ENCODE results near the gene ADSS1.

The ADSS1 gene

GRCh38 chr14:104734051-104734587 lies 10.1 kb downstream of the ADSS1 start:
- DNase-seq (ENCODE audit: low read depth): no peak

GRCh38 chr14:104734601-104734990 lies 10.6 kb downstream of the ADSS1 start:
- no peak for DNase-seq (ENCODE audit: low read depth)

GRCh38 chr14:104734991-104735779 lies 11.2 kb downstream of the ADSS1 start:
- no peak for DNase-seq (ENCODE audit: low read depth)

GRCh38 chr14:104735830-104736642 lies 12.0 kb downstream of the ADSS1 start:
- no peak for DNase-seq (ENCODE audit: low read depth)

GRCh38 chr14:104738375-104739019 lies 14.5 kb downstream of the ADSS1 start:
- no peak for DNase-seq (ENCODE audit: low read depth)

- no peak for DNase-seq (ENCODE audit: low read depth)
Measured at GRCh38 chr14:104739026-104739425, 15.0 kb downstream of the ADSS1 start.

GRCh38 chr14:104739546-104740516 lies 15.8 kb downstream of the ADSS1 start:
- no peak for DNase-seq (ENCODE audit: low read depth)

- DNase-seq (ENCODE audit: low read depth): no peak
Measured at GRCh38 chr14:104741108-104741802, 17.2 kb downstream of the ADSS1 start.

GRCh38 chr14:104741803-104742251 lies 17.8 kb downstream of the ADSS1 start:
- DNase-seq (ENCODE audit: low read depth): no peak

- DNase-seq (ENCODE audit: low read depth): no peak
Measured at GRCh38 chr14:104742586-104743455, 18.8 kb downstream of the ADSS1 start.

- DNase-seq (ENCODE audit: low read depth): no peak
Measured at GRCh38 chr14:104743461-104744380, 19.7 kb downstream of the ADSS1 start.

- no peak for DNase-seq (ENCODE audit: low read depth)
Measured at GRCh38 chr14:104744484-104744883, 20.5 kb downstream of the ADSS1 start.

- DNase-seq (ENCODE audit: low read depth): no peak
Measured at GRCh38 chr14:104745431-104745830, 21.4 kb downstream of the ADSS1 start.

- DNase-seq (ENCODE audit: low read depth): no peak
Measured at GRCh38 chr14:104746071-104746545, 22.1 kb downstream of the ADSS1 start.

GRCh38 chr14:104746934-104747481 lies 23.0 kb downstream of the ADSS1 start:
- DNase-seq (ENCODE audit: low read depth): no peak

GRCh38 chr14:104747876-104748275 lies 23.8 kb downstream of the ADSS1 start:
- no peak for DNase-seq (ENCODE audit: low read depth)

GRCh38 chr14:104749111-104749649 lies 25.2 kb downstream of the ADSS1 start:
- no peak for DNase-seq (ENCODE audit: low read depth)

Data from activated T-helper 1 cell treated with Interleukin-2 at 50 U/mL for 16 hours (primary cell).